AG04450 (cell line): ENCODE results near the gene CCNK. TPM values are rescaled to one million over a fixed set of nuclear protein-coding genes. Genes with fewer than 3 reads are reported as not detected.

Experiments used
- CTCF ChIA-PET: fragments of 300-600, 350-600 bp; formaldehyde crosslinking; extraction: SDS; loops from one replicate; lab custom pipeline; 2022; ENCODE audit warnings: antibody characterized with exemption, inconsistent platforms; lab: Charles Lee
- POLR2A ChIA-PET: fragments of 350-600 bp; formaldehyde crosslinking; extraction: SDS; loops from one replicate; lab custom pipeline; 2021; ENCODE audit warnings: antibody characterized with exemption, inconsistent platforms; lab: Yijun Ruan, JAX
- DNase-seq: peaks from one replicate; pipeline ENCODE4 v3.0.0-alpha.2; 2011; ENCODE audit warnings: low read depth, low spot score
- H3K27ac ChIP-seq: one replicate; pipeline ENCODE4 v1.5.1; 2012; ENCODE audit warnings: low read depth, low read length, control low read depth
- H3K27me3 ChIP-seq: one replicate; pipeline ENCODE4 v1.6.0; 2012; ENCODE audit warnings: low read length; ENCODE audit not compliant: control insufficient read depth, insufficient read depth
- H3K4me3 ChIP-seq: 2 replicates; pipeline ENCODE4 v1.5.1; 2011; ENCODE audit warnings: mild to moderate bottlenecking, low read depth, low read length, control low read depth
- H3K9me3 ChIP-seq: 2 replicates; pipeline ENCODE4 v1.5.1; 2012; ENCODE audit warnings: low read length; ENCODE audit not compliant: control insufficient read depth, insufficient read depth
- polyA plus RNA-seq: library from polyadenylated mRNA; depleted of rRNA; stranded (reverse); fragments of >200 nt; gene quantifications from 2 replicates; pipeline ENCODE4 v1.2.3, GENCODE V29; 2011
- TF ChIP-seq, protein P1 (sequence below): IDR thresholded peaks from 2 replicates; pipeline ENCODE4 v1.5.1; 2011; ENCODE audit warnings: low read depth, low read length, control low read depth, inconsistent platforms

The CCNK gene
- polyA plus RNA-seq, 1 experiment: 18.9 TPM

DNA sequence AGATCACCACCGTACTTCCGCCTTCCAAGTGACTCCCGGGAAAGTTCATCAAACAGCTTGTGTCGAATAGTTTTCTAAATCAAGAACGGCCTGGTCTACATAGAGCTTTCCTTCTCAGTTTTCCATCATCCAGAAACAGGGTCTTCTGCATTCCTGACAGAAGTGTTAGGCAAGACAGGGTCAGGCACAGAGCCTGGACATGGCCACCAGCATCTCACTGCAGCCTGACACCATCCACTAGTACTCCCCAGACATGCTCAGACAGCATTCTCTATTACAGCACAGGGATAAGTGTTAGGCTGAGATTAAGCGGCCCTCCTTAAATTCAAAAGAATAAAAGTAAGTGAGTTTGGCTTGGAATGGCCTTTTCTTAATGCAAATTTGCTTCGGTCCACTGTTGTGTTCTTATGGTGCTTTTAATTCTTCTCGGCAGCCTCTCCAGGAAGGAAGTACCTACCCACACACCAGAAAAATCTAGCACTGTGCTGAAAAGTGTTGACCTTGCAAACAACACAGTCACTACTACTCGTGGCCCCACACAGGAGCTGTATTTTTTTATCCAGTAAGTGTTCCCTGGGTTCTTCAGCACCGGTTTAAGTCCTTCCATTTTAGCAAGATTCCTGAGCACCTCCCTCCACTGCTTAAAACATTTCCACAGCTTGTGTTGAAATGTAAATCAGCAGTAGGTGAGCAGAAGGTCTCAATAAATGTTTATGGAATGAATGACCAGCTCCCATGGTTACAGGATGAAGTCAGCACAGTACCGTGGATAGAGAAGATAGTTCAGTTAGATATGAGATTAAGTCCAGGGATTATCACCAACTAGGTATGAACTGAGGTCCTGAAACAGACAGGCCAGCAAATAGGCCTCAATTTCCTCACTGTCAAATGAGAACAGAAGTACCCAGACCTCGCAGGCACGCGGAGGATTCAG, 44.7 kb upstream of the CCNK start:
- H3K9me3 ChIP-seq: no peaks in the 10 kb centered on the region
- TF ChIP-seq, protein P1, sequence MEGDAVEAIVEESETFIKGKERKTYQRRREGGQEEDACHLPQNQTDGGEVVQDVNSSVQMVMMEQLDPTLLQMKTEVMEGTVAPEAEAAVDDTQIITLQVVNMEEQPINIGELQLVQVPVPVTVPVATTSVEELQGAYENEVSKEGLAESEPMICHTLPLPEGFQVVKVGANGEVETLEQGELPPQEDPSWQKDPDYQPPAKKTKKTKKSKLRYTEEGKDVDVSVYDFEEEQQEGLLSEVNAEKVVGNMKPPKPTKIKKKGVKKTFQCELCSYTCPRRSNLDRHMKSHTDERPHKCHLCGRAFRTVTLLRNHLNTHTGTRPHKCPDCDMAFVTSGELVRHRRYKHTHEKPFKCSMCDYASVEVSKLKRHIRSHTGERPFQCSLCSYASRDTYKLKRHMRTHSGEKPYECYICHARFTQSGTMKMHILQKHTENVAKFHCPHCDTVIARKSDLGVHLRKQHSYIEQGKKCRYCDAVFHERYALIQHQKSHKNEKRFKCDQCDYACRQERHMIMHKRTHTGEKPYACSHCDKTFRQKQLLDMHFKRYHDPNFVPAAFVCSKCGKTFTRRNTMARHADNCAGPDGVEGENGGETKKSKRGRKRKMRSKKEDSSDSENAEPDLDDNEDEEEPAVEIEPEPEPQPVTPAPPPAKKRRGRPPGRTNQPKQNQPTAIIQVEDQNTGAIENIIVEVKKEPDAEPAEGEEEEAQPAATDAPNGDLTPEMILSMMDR: no peak
- ChIA-PET POLR2A (no interaction called here), CTCF (interaction anchor here (1.1 to 4.3 kb wide), 4 partner anchors 20 to 47 kb away, joined by 3 to 30 read pairs (median 7); no protein-coding TSS in a partner anchor)
- H3K27me3 ChIP-seq: no peaks in the 10 kb centered on the region
- no peak overlapping the region for H3K4me3 ChIP-seq
- H3K27ac ChIP-seq: no peak overlapping the region
- no peak for DNase-seq

DNA sequence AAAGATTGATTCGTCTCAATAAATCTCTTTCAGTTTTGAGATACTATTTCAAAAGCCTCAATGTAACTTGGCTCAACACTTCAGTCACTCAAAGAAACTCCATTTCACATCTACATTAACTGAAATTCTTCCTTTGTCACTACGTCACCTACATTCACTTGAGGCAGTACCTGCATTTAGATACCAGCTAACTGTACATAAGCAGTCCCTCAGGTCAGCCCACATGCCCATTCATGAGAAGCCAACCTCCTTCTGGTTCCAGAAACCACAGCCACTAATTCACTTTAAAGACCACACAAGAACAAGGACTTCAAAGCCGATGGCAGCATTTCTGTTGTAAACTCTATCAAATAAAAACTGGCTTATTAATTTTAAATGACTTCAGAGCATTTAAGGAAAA, 43.5 kb upstream of the CCNK start:
- no peaks in the 10 kb centered on the region for H3K9me3 ChIP-seq
- TF ChIP-seq, protein P1: no peak
- DNase-seq: no peak
- no peak overlapping the region for H3K4me3 ChIP-seq
- no peaks in the 10 kb centered on the region for H3K27me3 ChIP-seq
- CTCF ChIA-PET: interaction anchor here (1.2 to 1.6 kb wide), 2 partner anchors 22 to 44 kb away, joined by 4 to 7 read pairs; no protein-coding TSS in a partner anchor
- POLR2A ChIA-PET: no interaction called here
- H3K27ac ChIP-seq: no peak overlapping the region

DNA sequence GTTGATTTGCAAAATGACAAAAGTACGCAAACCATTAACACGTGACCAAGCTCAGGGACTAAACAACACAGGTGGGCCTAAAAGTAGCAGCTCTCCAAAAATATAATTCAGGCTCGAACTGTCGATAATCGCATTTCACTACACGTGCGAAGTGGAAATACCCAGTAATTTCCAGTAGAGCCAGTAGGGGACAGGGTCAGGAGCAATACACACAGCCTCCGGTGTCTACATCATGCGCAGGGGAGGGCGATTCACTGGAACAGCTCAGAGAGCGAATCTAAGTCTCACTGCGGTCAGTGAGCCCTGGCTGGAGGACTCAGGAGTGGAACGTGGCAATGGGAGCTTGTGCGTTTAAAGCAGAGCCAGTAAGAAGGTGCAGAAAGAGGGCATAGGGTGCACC, 40.9 kb upstream of the CCNK start:
- POLR2A ChIA-PET: no interaction called here
- CTCF ChIA-PET: interaction anchor here (1.2 to 1.3 kb wide), 2 partner anchors 25 to 48 kb away, joined by 3 to 4 read pairs; no protein-coding TSS in a partner anchor

DNA sequence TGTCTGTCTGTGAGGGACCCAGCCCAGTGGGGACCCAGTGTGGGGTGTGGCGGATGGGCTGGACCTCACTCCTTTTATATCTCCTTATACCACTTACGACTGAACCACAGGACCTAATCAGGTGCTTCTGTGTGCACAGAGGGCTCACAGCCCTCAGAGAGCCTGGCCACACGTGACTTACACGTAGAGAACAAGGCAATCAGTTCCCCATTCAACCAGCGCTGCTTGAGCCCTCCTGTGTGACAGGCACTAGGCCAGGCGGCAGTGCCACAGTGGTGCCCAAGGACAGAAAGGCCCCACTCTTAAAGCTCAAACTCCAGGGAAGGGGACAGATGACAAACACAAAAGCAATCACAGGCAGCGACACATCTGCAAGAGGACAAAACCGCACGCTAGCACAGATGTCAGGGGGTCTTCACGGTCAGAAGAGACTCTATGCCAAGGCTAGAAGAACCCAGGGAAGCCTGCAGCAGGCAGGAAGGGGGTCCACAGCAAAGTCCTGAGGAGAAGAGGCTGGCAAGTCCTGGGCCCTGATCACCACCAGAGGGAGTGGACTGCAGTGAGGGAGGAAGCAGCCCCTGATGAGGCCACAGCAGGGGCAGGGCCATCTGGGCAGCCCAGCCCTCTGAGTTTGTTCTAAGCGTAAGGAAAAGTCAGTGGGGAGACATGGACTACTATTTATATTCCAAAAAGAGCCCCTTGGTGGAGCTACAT, 39.9 kb upstream of the CCNK start:
- no peaks in the 10 kb centered on the region for H3K9me3 ChIP-seq
- DNase-seq: no peak
- CTCF ChIA-PET: interaction anchor here (1.2 kb wide), 1 partner anchor 49 kb away, joined by 3 read pairs; no protein-coding TSS in a partner anchor
- H3K4me3 ChIP-seq: no peak overlapping the region
- POLR2A ChIA-PET: interaction anchor here (0.7 kb wide), 1 partner anchor 40 kb away, joined by 3 read pairs; the partner anchor contains the start of genes CCNK and SETD3
- TF ChIP-seq, protein P1: peak; percentile 28
- H3K27me3 ChIP-seq: no peaks in the 10 kb centered on the region
- no peak overlapping the region for H3K27ac ChIP-seq

More for the DNA sequence above, 40.9 kb upstream of the CCNK start:
- no peak overlapping the region for H3K4me3 ChIP-seq
- H3K27ac ChIP-seq: no peak overlapping the region
- TF ChIP-seq, protein P1: no peak
- DNase-seq: no peak
- no peaks in the 10 kb centered on the region for H3K9me3 ChIP-seq
- no peaks in the 10 kb centered on the region for H3K27me3 ChIP-seq
